GM12878 (cell line): ENCODE data around the gene FAM151A. TPM values are rescaled to one million over a fixed set of nuclear protein-coding genes. Genes with fewer than 3 reads are reported as not detected.

Experiments used
- ATAC-seq: fragments of 200-7000 bp; cut with Tn5 transposase; 3 replicates; pipeline ENCODE4 v1.9.1; 2020; ENCODE audit warnings: mild to moderate bottlenecking, moderate library complexity
- BruUV-seq: library from RNA; stranded (reverse); fragments of 400-500 nt; replicated peaks from 2 replicates; lab custom pipeline; 2021; lab: Mats Ljungman, UMichigan
- CTCF ChIA-PET: fragments of 300-600 bp; sonication (Branson Sonifier 250); formaldehyde crosslinking; extraction: SDS; loops from one replicate; lab custom pipeline; 2021; ENCODE audit warnings: inconsistent platforms; lab: Yijun Ruan, JAX
- POLR2A ChIA-PET: fragments of 350-600 bp; formaldehyde crosslinking; extraction: SDS; loops from one replicate; lab custom pipeline; 2021; ENCODE audit warnings: inconsistent platforms; lab: Charles Lee
- RAD21 ChIA-PET: fragments of 300-600 bp; sonication (Branson Sonifier 250); formaldehyde crosslinking; loops from one replicate; lab custom pipeline; 2023; ENCODE audit warnings: antibody characterized with exemption; ENCODE audit not compliant: unreplicated experiment; lab: Charles Lee
- SMC1A ChIA-PET: fragments of 300-600 bp; sonication (Branson Sonifier 250); formaldehyde crosslinking; loops from one replicate; lab custom pipeline; 2023; ENCODE audit not compliant: unreplicated experiment, uncharacterized antibody; lab: Charles Lee
- DNase-seq: peaks from one replicate; pipeline ENCODE4 v3.0.0-alpha.2; 2011; ENCODE audit warnings: low read depth, low spot score
- FAIRE-seq: peaks from 3 replicates; lab custom pipeline; 2011; peaks lifted over from hg19 to GRCh38; lab: Jason Lieb, UNC
- H2AFZ ChIP-seq: 2 replicates; pipeline ENCODE4 v1.6.0; 2011; ENCODE audit warnings: low read depth, low read length, control low read depth; ENCODE audit not compliant: control insufficient read depth
- H3K27ac ChIP-seq: 2 replicates; pipeline ENCODE4 v1.5.1; 2011; ENCODE audit warnings: control low read depth; ENCODE audit not compliant: control insufficient read depth, insufficient read depth
- H3K27me3 ChIP-seq, 2 experiments: replicated peaks in 1 of 2; 2 replicates each; pipeline versions ENCODE4 v1.6.0 to v1.6.1; 2011; ENCODE audit warnings: low read length in 1 of 2; ENCODE audit not compliant: control insufficient read depth in 2 of 2, insufficient read depth in 2 of 2
- H3K36me3 ChIP-seq, 2 experiments: 2 replicates each; pipeline ENCODE4 v1.5.1; 2011; ENCODE audit warnings: low read length in 1 of 2; ENCODE audit not compliant: control insufficient read depth in 2 of 2, insufficient read depth in 2 of 2
- H3K4me1 ChIP-seq: 2 replicates; pipeline ENCODE4 v1.6.1; 2011; ENCODE audit warnings: mild to moderate bottlenecking, low read length, moderate library complexity, mixed read lengths; ENCODE audit not compliant: control insufficient read depth, insufficient read depth
- H3K4me2 ChIP-seq: 2 replicates; pipeline ENCODE4 v1.6.0; 2011; ENCODE audit warnings: control low read depth; ENCODE audit not compliant: control insufficient read depth, insufficient read depth
- H3K4me3 ChIP-seq: fragments of 200-600 bp; sonication (generic); 2 replicates; pipeline ENCODE4 v1.5.1; 2016
- H3K79me2 ChIP-seq: 2 replicates; pipeline ENCODE4 v1.6.0; 2011; ENCODE audit warnings: low read length; ENCODE audit not compliant: control insufficient read depth, insufficient read depth
- H3K9ac ChIP-seq: 2 replicates; pipeline ENCODE4 v1.8.0; 2011; ENCODE audit warnings: low read length, control low read depth, mixed read lengths; ENCODE audit not compliant: control insufficient read depth, insufficient read depth
- H3K9me3 ChIP-seq: replicated peaks from 3 replicates; pipeline ENCODE4 v1.5.1; 2011; ENCODE audit warnings: mild to moderate bottlenecking, low read length; ENCODE audit not compliant: control insufficient read depth, insufficient read depth
- H4K20me1 ChIP-seq: 2 replicates; pipeline ENCODE4 v1.6.0; 2011; ENCODE audit not compliant: control insufficient read depth, insufficient read depth
- ATF3 ChIP-seq: IDR thresholded peaks from 2 replicates; pipeline ENCODE4 v1.6.1; 2011; ENCODE audit warnings: low read depth, mild to moderate bottlenecking, low read length, moderate library complexity, borderline replicate concordance; ENCODE audit errors: extremely low read depth
- BMI1 ChIP-seq: fragments of 450-650 bp; IDR thresholded peaks from 2 replicates; pipeline ENCODE4 v1.6.1; 2016; ENCODE audit warnings: mild to moderate bottlenecking, moderate library complexity, borderline replicate concordance
- CHD2 ChIP-seq: IDR thresholded peaks from 2 replicates; pipeline ENCODE4 v1.6.1; 2011; ENCODE audit warnings: low read depth, low read length, improper control_type of control experiment, borderline replicate concordance
- CREM ChIP-seq: IDR thresholded peaks from 2 replicates; pipeline ENCODE4 v1.6.1; 2014; ENCODE audit warnings: antibody characterized with exemption, low read depth
- CUX1 ChIP-seq: IDR thresholded peaks from 2 replicates; pipeline ENCODE4 v1.6.1; 2012; ENCODE audit warnings: improper control_type of control experiment, low read depth, low read length; ENCODE audit not compliant: insufficient replicate concordance
- KDM1A ChIP-seq: fragments of 200-600 bp; sonication (generic); IDR thresholded peaks from 2 replicates; pipeline ENCODE4 v1.6.1; 2016; ENCODE audit warnings: borderline replicate concordance
- KLF5 ChIP-seq: fragments of 450-650 bp; IDR thresholded peaks from 2 replicates; pipeline ENCODE4 v1.6.1; 2014; ENCODE audit warnings: mild to moderate bottlenecking; ENCODE audit not compliant: partially characterized antibody
- NR2C2 ChIP-seq: IDR thresholded peaks from 2 replicates; pipeline ENCODE4 v1.6.1; 2011; ENCODE audit warnings: borderline replicate concordance, low read depth; ENCODE audit not compliant: control insufficient read depth, insufficient read length
- NR2F1 ChIP-seq: fragments of 450-650 bp; conservative IDR thresholded peaks from 2 replicates; pipeline ENCODE4 v1.6.1; 2017; ENCODE audit warnings: mild to moderate bottlenecking
- RAD21 ChIP-seq: IDR thresholded peaks from 2 replicates; pipeline ENCODE4 v1.6.1; 2011; ENCODE audit warnings: mild to moderate bottlenecking, low read depth, low read length, moderate library complexity; ENCODE audit not compliant: insufficient read depth
- SMAD1 ChIP-seq: fragments of 450-650 bp; IDR thresholded peaks from 2 replicates; pipeline ENCODE4 v1.6.1; 2018; ENCODE audit warnings: mild to moderate bottlenecking, low read depth; ENCODE audit not compliant: partially characterized antibody
- SMC3 ChIP-seq: IDR thresholded peaks from 2 replicates; pipeline ENCODE4 v1.6.1; 2011; ENCODE audit warnings: low read length, improper control_type of control experiment, borderline replicate concordance
- SREBF2 ChIP-seq: IDR thresholded peaks from 2 replicates; pipeline ENCODE4 v1.6.1; 2012; ENCODE audit warnings: mild to moderate bottlenecking, low read length
- TAF1 ChIP-seq: IDR thresholded peaks from 2 replicates; pipeline ENCODE4 v1.6.1; 2011; ENCODE audit warnings: mild to moderate bottlenecking, low read depth, low read length, borderline replicate concordance
- YY1 ChIP-seq: IDR thresholded peaks from 2 replicates; pipeline ENCODE4 v1.6.1; 2011; ENCODE audit warnings: low read depth, mild to moderate bottlenecking, low read length
- WGBS: methylation state at CpG from one replicate; pipeline ENCODE4 v1.1.6; 2016; ENCODE audit warnings: low lambda C conversion rate; ENCODE audit not compliant: insufficient replicate concordance, insufficient coverage; ENCODE audit errors: missing lambda C conversion rate; 5-methylcytosine and 5-hydroxymethylcytosine counted together
- in situ Hi-C: fragments of 300-500 bp; cut with MboI; formaldehyde crosslinking; loops from 9 replicates; pipeline ENCODE4 v1.14.3; 2018; ENCODE audit warnings: mixed read lengths
- intact Hi-C: fragments of 100-400 bp; cut with micrococcal nuclease; formaldehyde crosslinking; loops from one replicate; pipeline ENCODE4 v1.14.2; 2022; ENCODE audit not compliant: unreplicated experiment
- polyA plus RNA-seq, 11 experiments: library from polyadenylated mRNA; depleted of rRNA in 4 of 11; unstranded in 6 of 11; stranded (reverse) in 5 of 11; fragments of >200 nt; fragmentation: Nextera tagmentation in 4 of 11; fragmentation: Illumina TruSeq in 1 of 11; extraction: Ambion mirVana in 4 of 11; extraction: Trizol in 1 of 11; gene quantifications; 1 replicate in 1 of 11; 2 replicates in 10 of 11; pipeline versions ENCODE4 v1.2.1 to v1.2.3, GENCODE V29; 2011 to 2016; ENCODE audit warnings: inconsistent platforms in 2 of 11, missing spikeins in 2 of 11, low read depth in 1 of 11
- total RNA-seq, 4 experiments: library from RNA; depleted of rRNA in 3 of 4; stranded (reverse); fragments of >200 nt in 3 of 4; fragmentation: Illumina TruSeq in 1 of 4; extraction: Trizol in 1 of 4; gene quantifications; 2 replicates each; pipeline versions ENCODE4 v1.2.1 to v1.2.3, GENCODE V29; 2013 to 2021

FAM151A gene
- total and polyA plus RNA-seq, 10 of the 15 experiments (the other 5 are each of a cell fraction or from before 2014, with no cell fraction given): 0.09 to 0.34 (median 0.14) TPM; not detected in 5

- TF ChIP-seq CUX1: no peak
- no peak for TF ChIP-seq BMI1
- TF ChIP-seq SREBF2: no peak
- no peak for TF ChIP-seq TAF1
- TF ChIP-seq KDM1A: no peak
Measured at GRCh38 chr1:54593571-54594160, 29.7 kb downstream of the FAM151A start (continued).

- FAIRE-seq (no peak), DNase-seq (no peak), ATAC-seq (no peak)
- Histone ChIP-seq H3K9me3 (no peaks in the 10 kb centered on the region), H3K4me2 (no peak overlapping the region), H3K27ac (no peak overlapping the region), H3K4me1 (no peaks in the 10 kb centered on the region), H4K20me1 (no peaks in the 10 kb centered on the region), H3K4me3 (no peak overlapping the region), H2AFZ (no peak overlapping the region), H3K27me3 (no peaks in the 10 kb centered on the region), H3K79me2 (no peaks in the 10 kb centered on the region), H3K9ac (no peak overlapping the region), H3K36me3 (no peaks in the 10 kb centered on the region)
- intact Hi-C loops (no loop called here), in situ Hi-C loops (no loop called here)
- no TSS peak for BruUV-seq
- POLR2A ChIA-PET: no interaction called here
- 42% methylated on average over 5 of the region's 5 CpGs for WGBS
- CTCF ChIA-PET: interaction anchor here (1.0 kb wide), 1 partner anchor 12 kb away, joined by 3 read pairs; no protein-coding TSS in a partner anchor
- SMC1A ChIA-PET: no interaction called here
- RAD21 ChIA-PET: no interaction called here
- TF ChIP-seq ATF3: no peak
- TF ChIP-seq YY1: no peak
- TF ChIP-seq NR2F1: no peak
- no peak for TF ChIP-seq SMAD1
- TF ChIP-seq CREM: no peak
- no peak for TF ChIP-seq RAD21
- TF ChIP-seq KLF5: no peak
- no peak for TF ChIP-seq SMC3
- no peak for TF ChIP-seq CHD2
- no peak for TF ChIP-seq NR2C2
Measured at GRCh38 chr1:54591127-54591756, 32.1 kb downstream of the FAM151A start.
